Stimulated activated naive CD4-positive, alpha-beta T cell treated with Interleukin-2 at 50 U/mL for 16 hours (primary cell): ENCODE data around the gene KLF6.

ENCODE experiments used
- DNase-seq: peaks from one replicate; lab custom pipeline; 2025; lab: John Stamatoyannopoulos, UW

The KLF6 gene

GRCh38 chr10:3729397-3729976 is 55.5 kb downstream of the KLF6 start:
- no peak for DNase-seq

GRCh38 chr10:3728563-3728962 is 56.4 kb downstream of the KLF6 start:
- DNase-seq: no peak

DNA sequence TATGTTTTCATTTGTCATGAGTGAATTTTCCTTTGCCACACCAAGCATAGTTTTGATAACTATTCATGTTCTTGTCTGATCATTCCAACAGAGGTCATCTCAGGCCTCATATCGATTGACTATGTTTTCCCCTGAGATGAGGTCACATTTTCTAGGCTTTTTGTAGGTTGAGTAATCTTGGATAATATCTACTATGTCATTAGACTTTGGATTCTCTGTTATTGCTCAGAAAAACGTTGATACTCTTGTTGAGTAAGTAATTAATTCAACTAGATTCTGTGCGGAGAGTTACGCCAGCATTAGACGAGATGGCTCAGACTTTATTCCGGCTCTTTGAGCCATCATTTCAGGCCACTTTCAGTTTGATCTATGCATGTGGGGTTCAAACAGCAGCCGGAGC is 57.7 kb downstream of the KLF6 start:
- no peak for DNase-seq
